ENCODE results near the gene FAM118B. TPM values are rescaled to one million over a fixed set of nuclear protein-coding genes. Genes with fewer than 3 reads are reported as not detected.

The FAM118B gene
- total RNA-seq, 2 donors from 2014 or later: 13.8 to 16.9 TPM

DNA sequence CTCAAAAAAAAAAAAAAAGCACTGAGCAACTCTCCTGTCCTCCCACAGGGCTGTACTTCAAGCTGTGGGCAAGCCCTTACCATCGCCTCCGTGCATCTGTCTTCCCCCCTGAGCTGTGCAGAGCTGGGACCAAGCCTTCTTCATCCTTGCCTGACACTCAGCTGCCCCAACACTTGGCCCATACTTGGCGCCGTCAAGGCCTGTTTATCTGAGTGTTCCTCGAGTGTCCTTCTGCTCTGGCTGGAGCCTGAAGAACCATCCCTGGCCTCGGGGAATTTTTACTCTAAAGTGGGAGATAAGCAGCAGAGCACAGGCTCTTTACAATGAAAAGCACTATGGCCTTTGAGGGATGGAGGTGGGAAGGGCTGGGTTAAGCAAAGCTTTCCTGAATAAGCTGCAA, 69.7 kb downstream of the FAM118B start:
- DNase-seq (ENCODE audit: low spot score): no peak
- H3K4me1 Mint-ChIP-seq (ENCODE audit: low read depth in 2 of 2): peaks cover 40 to 49% of the 10 kb centered on the region in 2 donors
- peak overlapping the region; percentile 98 for H3K4me3 Mint-ChIP-seq
- H3K36me3 Mint-ChIP-seq: no peaks in the 10 kb centered on the region
- no peaks in the 10 kb centered on the region for H3K9me3 Mint-ChIP-seq
- H3K27ac Mint-ChIP-seq: peak overlapping the region; percentile 63 to 95
- no peak for ATAC-seq
- H3K27me3 Mint-ChIP-seq: no peaks in the 10 kb centered on the region

DNA sequence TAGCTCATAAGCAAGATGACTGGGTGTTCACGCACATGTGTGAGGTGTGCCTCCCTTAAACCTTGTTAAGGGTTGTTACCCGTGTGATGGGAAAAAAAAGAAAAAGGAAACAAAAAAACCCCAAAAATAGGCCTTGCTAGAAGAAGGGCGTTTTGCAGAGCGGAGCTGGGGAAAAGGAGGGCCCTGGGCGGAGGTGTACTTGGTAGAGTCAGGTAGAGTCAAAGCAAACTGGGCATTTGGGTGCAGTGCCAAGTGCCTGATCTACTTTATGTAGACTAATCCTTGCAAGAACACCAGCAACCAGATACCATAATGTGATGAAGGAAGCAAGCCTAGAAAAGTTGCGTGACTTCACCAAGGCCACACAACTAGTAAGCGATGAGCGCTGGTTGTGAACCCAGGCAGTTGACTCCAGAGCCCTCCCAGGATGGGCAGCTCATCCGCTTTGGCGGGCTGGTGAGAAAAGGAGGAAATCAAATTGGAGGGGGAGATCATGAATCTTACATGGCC, 70.1 kb downstream of the FAM118B start:
- ATAC-seq (no peak), DNase-seq (ENCODE audit: low spot score) (no peak)
- H3K4me3 Mint-ChIP-seq: peak overlapping the region; percentile 98
- H3K4me1 Mint-ChIP-seq (ENCODE audit: low read depth in 2 of 2): peaks cover 41 to 49% of the 10 kb centered on the region in 2 donors
- peak overlapping the region; percentile 85 to 95 for H3K27ac Mint-ChIP-seq
- H3K9me3 Mint-ChIP-seq: no peaks in the 10 kb centered on the region
- no peaks in the 10 kb centered on the region for H3K36me3 Mint-ChIP-seq
- no peaks in the 10 kb centered on the region for H3K27me3 Mint-ChIP-seq

DNA sequence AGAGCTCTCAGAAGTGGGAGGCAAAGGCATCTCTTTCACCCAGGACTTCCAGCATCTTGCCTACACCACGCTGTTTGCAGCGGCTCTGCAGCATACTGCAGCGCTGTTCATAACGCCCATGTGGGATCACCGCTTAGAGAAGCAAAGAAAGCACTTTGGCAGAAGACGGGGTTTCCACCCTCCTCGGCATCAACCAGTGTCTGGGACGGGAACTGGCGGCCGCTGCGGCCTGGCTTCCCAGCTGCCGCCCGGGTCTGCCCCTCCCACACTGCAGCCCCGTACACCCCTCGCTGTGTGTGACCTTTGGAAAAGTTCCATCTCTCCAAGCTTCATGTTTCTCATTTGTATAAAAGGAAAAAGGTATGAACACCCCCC, 70.8 kb downstream of the FAM118B start:
- DNase-seq (ENCODE audit: low spot score): no peak
- Mint-ChIP-seq H3K36me3 (no peaks in the 10 kb centered on the region), H3K27me3 (no peaks in the 10 kb centered on the region), H3K4me3 (peak overlapping the region; percentile 98), H3K4me1 (ENCODE audit: low read depth in 2 of 2) (peaks cover 43 to 49% of the 10 kb centered on the region in 2 donors), H3K27ac (peak overlapping the region; percentile 85 to 95), H3K9me3 (no peaks in the 10 kb centered on the region)
- ATAC-seq: peak; percentile 4 to 66

DNA sequence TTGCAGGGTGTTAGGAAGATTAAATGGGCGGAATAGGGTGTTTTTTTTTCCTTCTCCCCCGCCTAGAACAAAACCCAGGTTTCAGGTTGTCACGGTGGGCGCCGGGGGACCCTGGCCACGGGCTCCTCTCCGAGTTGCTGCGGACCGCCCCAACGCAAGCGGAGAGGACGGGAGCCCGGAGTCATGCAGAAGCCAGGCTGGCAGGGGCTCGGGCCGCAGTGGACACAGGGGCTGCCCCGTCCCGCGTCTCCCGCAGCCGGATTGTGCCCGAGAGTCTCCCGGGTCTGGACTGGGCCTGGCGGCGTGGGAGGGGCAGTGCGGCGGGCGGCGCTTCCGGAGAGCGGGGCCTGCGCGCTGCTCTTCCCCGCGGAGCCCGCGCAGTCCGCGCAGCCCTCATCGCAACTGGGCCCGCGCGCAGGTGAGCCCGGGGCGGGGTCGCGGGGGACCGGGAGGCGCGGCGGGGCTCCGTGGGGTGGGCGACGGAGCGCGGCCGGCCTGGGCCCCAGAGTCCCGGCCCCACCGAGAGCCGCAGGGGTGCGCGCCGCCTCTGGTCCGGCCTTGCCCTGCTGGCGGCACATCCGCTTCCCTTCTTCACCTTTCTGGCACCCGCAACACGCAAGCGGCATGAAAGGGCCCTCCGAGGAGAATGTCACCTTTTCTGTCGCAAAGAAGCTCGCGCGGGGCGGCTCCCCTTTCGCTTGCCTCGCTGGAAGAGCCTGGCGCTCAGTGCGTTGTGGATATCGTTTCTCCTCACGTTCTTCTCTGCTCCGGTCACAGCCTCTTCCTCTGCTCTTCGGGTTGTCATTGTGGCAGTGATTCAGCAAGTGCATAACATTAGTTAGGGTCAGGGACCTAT, 71.4 kb downstream of the FAM118B start, which contains the start of gene TIRAP:
Gene TIRAP, plus strand, starts transcription at position 358 of the 856 bp plus-strand sequence. CDS start 7,802 bp downstream, outside the sequence.
- H3K9me3 Mint-ChIP-seq: no peaks in the 10 kb centered on the region
- ATAC-seq (peak; percentile 88 to 92), DNase-seq (ENCODE audit: low spot score) (peak; percentile 76)
- peak within 1 kb of the TSS; percentile 98 for H3K4me3 Mint-ChIP-seq
- no peaks in the 10 kb centered on the region for H3K27me3 Mint-ChIP-seq
- no peaks in the 10 kb centered on the region for H3K36me3 Mint-ChIP-seq
- peaks cover 43 to 49% of the 10 kb centered on the region in 2 donors for H3K4me1 Mint-ChIP-seq (ENCODE audit: low read depth in 2 of 2)
- peak within 1 kb of the TSS; percentile 95 to 98 for H3K27ac Mint-ChIP-seq

DNA sequence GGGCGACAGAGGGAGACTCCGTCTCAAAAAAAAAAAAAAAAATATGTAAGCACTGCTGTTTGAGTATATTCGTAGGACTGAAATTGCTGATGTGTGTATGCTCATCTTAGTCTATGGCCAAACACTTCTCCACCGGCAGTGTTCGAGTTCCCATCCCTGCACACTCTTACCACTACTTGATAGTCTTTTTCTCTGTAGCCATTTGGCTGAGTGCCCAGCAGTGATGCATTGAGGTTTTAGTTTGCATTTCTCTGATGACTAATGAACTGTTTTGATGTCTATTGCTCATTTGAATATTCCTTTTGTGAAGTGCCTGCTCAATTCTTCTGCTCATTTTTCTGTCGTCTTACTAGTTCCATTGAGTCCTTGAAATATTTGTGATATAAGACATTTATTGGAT, 73.2 kb downstream of the FAM118B start:
- H3K27ac Mint-ChIP-seq: peak overlapping the region in 1 of 2 donors; percentile 95
- H3K27me3 Mint-ChIP-seq: no peaks in the 10 kb centered on the region
- ATAC-seq (peak in 1 of 2 donors; percentile 47), DNase-seq (ENCODE audit: low spot score) (no peak)
- no peaks in the 10 kb centered on the region for H3K36me3 Mint-ChIP-seq
- H3K4me3 Mint-ChIP-seq: peak overlapping the region; percentile 98
- no peaks in the 10 kb centered on the region for H3K9me3 Mint-ChIP-seq
- H3K4me1 Mint-ChIP-seq (ENCODE audit: low read depth in 2 of 2): peaks cover 37 to 42% of the 10 kb centered on the region in 2 donors

DNA sequence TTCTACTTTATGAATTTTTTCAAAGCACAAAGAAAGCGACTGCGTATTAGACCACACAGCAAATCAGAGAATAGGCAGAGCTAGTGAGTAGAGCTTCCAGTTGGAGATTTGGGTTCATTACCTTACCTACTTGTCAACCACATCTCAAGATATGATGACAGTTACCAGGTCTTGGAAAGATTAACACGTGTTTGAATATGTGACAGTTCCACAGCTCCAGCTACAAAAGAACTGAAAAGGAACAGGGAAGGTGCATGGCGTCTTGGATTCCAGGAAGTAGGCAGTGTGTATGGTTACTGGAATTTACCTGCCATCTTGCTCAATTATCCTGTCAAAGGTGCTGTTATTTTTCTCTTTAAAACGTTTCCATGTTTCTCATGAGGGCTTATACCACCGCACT, 76.7 kb downstream of the FAM118B start:
- Mint-ChIP-seq H3K4me3 (no peak overlapping the region), H3K4me1 (ENCODE audit: low read depth in 2 of 2) (peaks cover 18% of the 10 kb centered on the region in 2 donors), H3K27ac (no peak overlapping the region), H3K9me3 (no peaks in the 10 kb centered on the region), H3K36me3 (peaks cover 3% of the 10 kb centered on the region), H3K27me3 (no peaks in the 10 kb centered on the region)
- ATAC-seq (no peak), DNase-seq (ENCODE audit: low spot score) (no peak)

DNA sequence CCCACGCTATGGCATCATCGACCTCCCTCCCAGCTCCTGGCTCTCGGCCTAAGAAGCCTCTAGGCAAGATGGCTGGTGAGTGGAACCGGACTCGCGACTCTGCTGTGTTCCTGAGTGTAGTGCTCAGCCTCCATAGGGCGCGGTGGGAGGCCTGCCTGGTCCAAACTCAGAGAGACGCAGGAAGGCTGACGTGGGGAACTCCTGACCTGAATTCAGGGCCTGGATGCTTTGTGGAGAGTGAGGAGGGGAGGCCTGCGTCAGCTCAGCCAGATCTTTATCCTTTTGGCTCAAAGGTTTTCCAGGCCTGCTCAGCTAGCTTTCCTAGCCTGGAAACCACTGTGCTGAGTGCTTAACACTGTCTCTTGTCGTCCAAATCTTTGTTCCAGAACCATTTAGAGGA, 79.3 kb downstream of the FAM118B start:
- DNase-seq (ENCODE audit: low spot score) (no peak), ATAC-seq (no peak)
- H3K4me3 Mint-ChIP-seq: no peak overlapping the region
- H3K27ac Mint-ChIP-seq: no peak overlapping the region
- peaks cover 11 to 13% of the 10 kb centered on the region in 2 donors for H3K4me1 Mint-ChIP-seq (ENCODE audit: low read depth in 2 of 2)
- no peaks in the 10 kb centered on the region for H3K9me3 Mint-ChIP-seq
- peaks cover 11% of the 10 kb centered on the region for H3K36me3 Mint-ChIP-seq
- no peaks in the 10 kb centered on the region for H3K27me3 Mint-ChIP-seq

DNA sequence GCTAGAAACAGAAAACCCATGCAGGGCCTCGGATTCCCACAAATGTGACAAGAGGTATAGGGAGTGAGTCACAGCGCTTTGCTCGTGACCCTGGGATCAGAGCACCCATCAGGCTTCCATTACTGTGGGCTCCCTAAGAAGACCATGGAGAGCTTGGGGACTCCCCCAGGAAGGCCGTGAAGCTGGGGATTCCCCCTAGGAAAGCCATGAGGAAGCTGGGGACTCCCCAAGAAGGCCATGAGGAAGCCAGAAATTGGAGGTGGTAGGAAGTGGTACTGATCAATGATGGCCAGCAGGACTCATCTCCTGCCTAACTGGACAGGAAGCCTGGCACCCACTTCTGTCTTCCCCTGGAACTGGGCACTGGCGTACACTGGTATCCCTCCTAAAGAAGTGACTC, 82.1 kb downstream of the FAM118B start:
- Mint-ChIP-seq H3K36me3 (peaks cover 14% of the 10 kb centered on the region), H3K27ac (peak overlapping the region; percentile 5 to 10), H3K27me3 (no peaks in the 10 kb centered on the region), H3K9me3 (no peaks in the 10 kb centered on the region), H3K4me3 (no peak overlapping the region), H3K4me1 (ENCODE audit: low read depth in 2 of 2) (peaks cover 11 to 15% of the 10 kb centered on the region in 2 donors)
- DNase-seq (ENCODE audit: low spot score): no peak
- peak; percentile 44 to 72 for ATAC-seq

DNA sequence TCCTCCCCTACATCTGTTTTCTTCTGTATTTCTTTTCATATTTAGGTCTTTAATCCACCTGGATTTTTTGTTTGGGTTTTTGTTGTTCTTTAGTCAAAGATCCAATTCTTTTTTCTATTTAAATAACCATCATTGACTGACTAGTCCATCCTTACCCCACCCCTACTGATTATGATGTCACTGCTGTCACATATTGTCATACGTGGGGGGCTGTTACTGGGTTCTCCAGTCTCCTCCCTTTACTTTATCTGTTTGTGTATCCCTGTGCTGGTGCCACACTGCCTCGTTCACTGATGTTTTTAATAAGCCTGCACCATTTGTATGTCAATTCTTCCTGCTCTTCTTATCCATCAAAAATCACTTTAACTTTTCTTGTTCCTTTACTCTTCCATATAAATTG, 85.4 kb downstream of the FAM118B start:
- Mint-ChIP-seq H3K4me3 (no peak overlapping the region), H3K4me1 (ENCODE audit: low read depth in 2 of 2) (peaks cover 11 to 15% of the 10 kb centered on the region in 2 donors), H3K27me3 (no peaks in the 10 kb centered on the region), H3K27ac (no peak overlapping the region), H3K9me3 (no peaks in the 10 kb centered on the region), H3K36me3 (peaks cover 14% of the 10 kb centered on the region)
- ATAC-seq (no peak), DNase-seq (ENCODE audit: low spot score) (no peak)

DNA sequence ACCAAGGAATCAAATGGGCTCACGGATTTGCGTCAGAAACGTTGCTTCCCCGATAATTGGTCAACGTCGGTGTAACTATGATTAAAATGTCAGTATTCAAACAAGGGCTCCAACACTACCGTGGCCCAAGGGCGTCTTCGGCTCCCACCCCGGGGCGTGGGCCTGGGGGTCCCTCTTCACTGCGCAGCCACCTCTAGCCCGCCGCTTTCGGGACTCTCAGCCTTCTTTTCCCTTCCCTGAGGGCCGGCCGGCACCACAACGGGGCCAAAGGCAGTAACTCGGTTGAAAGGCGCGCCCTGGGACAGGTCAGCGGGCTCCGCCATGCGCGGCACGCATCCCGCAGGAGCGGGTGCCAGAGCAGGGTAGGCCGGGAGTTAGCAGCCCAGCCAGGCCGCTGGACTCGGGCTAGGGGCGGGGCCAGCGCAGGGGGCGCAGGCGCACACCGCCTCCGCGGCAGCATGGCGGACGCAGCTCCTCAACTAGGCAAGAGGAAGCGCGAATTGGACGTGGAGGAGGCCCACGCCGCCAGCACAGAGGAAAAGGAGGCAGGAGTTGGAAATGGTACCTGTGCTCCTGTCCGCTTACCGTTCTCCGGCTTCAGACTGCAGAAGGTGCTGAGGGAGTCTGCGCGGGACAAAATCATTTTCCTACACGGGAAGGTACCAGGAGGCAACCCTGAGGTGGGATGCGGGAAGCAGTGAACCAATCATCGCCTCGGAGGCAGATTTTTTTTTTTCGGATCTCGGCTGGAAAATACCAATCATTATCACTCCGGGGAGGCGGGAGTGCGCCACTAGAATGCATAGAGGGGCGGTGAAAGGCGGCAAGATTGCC, 92.3 kb downstream of the FAM118B start, which contains the start of gene DCPS:
Gene DCPS, plus strand, starts transcription at position 438 of the 834 bp plus-strand sequence. Its CDS starts 21 bp downstream, at position 459.
- H3K4me1 Mint-ChIP-seq (ENCODE audit: low read depth in 2 of 2): peaks cover 22 to 31% of the 10 kb centered on the region in 2 donors
- peak within 1 kb of the TSS; percentile 98 for H3K4me3 Mint-ChIP-seq
- peak within 1 kb of the TSS; percentile 93 to 98 for H3K27ac Mint-ChIP-seq
- H3K27me3 Mint-ChIP-seq: no peaks in the 10 kb centered on the region
- DNase-seq (ENCODE audit: low spot score) (peak; percentile 93), ATAC-seq (peak; percentile 99)
- peaks cover 6% of the 10 kb centered on the region for H3K36me3 Mint-ChIP-seq
- H3K9me3 Mint-ChIP-seq: no peaks in the 10 kb centered on the region

DNA sequence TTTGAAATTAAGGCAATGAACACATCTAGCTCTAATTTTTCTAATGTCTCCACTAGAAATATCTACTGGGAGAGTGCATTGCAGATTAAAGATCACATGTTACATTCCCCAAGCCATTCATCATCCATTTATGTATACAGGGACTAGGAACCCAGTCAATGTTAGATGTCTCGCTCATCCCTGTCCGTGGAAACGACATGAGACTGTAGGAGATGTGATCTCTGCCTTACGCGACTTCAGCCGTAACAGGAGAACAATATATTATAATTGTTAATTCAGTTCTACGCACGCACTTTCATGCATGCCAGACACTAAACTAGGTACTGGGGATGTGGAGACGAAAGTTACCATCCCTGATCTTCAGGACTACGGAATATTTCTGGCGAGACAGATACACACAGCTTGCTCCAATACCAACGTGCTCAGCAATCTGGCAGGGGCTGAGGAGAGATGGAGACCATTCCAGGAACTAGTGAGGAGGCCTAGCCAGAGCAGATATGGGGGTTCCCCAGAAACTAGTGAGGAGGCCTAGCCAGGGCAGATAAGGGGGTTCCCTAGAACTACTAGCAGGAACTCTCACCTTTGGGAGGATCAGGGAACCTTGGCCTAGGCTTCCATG, 93.0 kb downstream of the FAM118B start:
- Mint-ChIP-seq H3K36me3 (peaks cover 6% of the 10 kb centered on the region), H3K27me3 (no peaks in the 10 kb centered on the region), H3K4me1 (ENCODE audit: low read depth in 2 of 2) (peaks cover 22 to 31% of the 10 kb centered on the region in 2 donors), H3K9me3 (no peaks in the 10 kb centered on the region), H3K27ac (peak overlapping the region; percentile 93 to 98), H3K4me3 (peak overlapping the region; percentile 98)
- ATAC-seq: no peak
- no peak for DNase-seq (ENCODE audit: low spot score)

DNA sequence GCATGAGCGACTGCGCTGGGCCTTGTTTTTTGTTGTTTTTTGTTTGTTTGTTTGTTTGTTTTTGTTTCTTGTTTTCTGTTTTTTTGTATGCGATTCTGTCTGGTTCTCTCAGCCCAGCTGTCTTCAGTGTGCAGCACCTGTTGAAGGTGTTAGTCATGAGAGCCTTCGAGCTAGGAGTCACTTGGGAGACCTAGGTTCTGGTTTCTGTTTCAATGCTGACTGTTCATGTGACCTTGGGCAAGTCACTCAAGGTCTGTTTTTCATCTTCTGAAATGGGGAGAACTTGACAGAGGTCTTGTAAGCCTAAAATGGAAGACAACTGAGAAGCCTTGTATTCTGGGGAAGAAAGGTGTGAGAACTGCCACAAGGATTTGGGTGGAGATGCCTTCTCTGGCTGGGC, 94.1 kb downstream of the FAM118B start:
- Mint-ChIP-seq H3K9me3 (no peaks in the 10 kb centered on the region), H3K27me3 (no peaks in the 10 kb centered on the region), H3K4me1 (ENCODE audit: low read depth in 2 of 2) (peaks cover 29 to 41% of the 10 kb centered on the region in 2 donors), H3K36me3 (peaks cover 12% of the 10 kb centered on the region), H3K4me3 (peak overlapping the region; percentile 85), H3K27ac (peak overlapping the region; percentile 72 to 98)
- DNase-seq (ENCODE audit: low spot score) (no peak), ATAC-seq (peak in 1 of 2 donors; percentile 29)

DNA sequence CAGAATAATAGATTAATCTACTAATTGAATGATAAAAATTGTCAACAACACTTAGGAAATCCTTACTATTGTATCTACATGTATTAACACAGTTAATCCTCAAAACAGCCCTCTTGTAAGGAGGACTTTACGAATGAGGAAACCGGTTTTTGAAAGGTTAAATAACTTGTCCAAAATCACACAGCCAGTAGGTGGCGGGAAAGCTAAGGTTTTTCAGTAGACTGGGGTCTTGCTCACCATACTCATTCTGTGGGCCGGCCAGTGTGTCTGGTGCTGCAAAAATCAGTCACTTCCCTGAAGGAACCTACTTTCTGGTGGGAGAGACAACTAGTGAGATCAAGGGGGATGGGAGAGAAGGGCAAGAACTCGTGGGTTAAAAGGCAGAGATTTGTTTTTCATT, 96.1 kb downstream of the FAM118B start:
- H3K4me3 Mint-ChIP-seq: no peak overlapping the region
- ATAC-seq (no peak), DNase-seq (ENCODE audit: low spot score) (no peak)
- no peaks in the 10 kb centered on the region for H3K27me3 Mint-ChIP-seq
- peaks cover 43 to 53% of the 10 kb centered on the region in 2 donors for H3K4me1 Mint-ChIP-seq (ENCODE audit: low read depth in 2 of 2)
- peak overlapping the region; percentile 16 to 32 for H3K27ac Mint-ChIP-seq
- H3K36me3 Mint-ChIP-seq: peaks cover 12% of the 10 kb centered on the region
- H3K9me3 Mint-ChIP-seq: no peaks in the 10 kb centered on the region
